ENCODE data around the gene ANAPC2. TPM values are rescaled to one million over a fixed set of nuclear protein-coding genes. Genes with fewer than 3 reads are reported as not detected.

Gene ANAPC2
- polyA plus RNA-seq, 2 of the 4 experiments (the other 2 are of a cell fraction): 17.5 to 40.7 TPM

DNA sequence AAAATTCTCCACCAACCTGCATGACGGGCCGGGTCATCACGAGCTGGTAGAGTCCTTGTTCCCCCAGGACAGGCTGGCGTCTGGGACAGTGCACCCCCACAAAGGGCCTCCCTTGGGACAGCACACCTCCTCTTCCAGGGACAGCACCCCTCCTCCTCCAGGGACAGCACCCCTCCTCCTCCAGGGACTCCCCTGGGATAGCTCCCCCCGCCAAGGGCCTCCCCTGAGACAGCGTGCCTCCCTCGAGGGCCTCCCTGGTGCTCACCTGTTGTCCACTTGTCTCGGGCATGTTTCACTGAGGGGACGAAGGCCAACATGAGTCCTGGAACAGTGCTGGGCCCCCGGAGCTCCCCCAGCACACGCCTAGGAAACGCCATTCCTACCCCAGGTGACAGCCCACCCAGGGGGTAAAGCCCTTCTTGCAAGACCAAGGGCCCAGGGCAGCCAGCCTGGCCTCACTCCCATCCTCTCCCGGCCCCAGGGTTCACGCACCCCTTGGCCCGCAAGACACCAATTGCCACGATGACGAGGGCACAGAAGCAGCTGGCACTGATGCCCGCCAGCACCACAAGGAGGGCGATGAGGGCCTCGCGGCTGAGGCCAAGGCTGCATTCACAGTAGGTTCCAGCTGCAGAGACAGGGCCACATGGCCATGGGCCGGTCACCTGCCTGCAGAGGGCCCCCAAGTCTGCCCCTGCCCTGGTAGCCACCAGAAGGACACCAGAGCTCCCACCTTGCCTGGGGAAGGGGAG lies 17.0 kb downstream of the ANAPC2 start:
- CTCF ChIA-PET: interaction anchor here (0.9 to 16.5 kb wide), 9 partner anchors 8 to 142 kb away, joined by 3 to 156 read pairs (median 6); partner anchors contain the start of genes ANAPC2, RNF224 and SSNA1
- H3K27ac ChIP-seq: no peak overlapping the region
- POLR2A ChIA-PET: interaction anchor here (1.3 kb wide), 1 partner anchor 17 kb away, joined by 3 read pairs; the partner anchor contains the start of genes ANAPC2 and SSNA1
- DNase-seq (ENCODE audit: low read depth in 1 of 2, low spot score in 1 of 2) (no peak), FAIRE-seq (no peak), ATAC-seq (no peak)
- no peak for TF ChIP-seq HDAC2 (IDR thresholded peaks at IDR 0.05)
- TF ChIP-seq JUNB (IDR thresholded peaks at IDR 0.05): no peak
- TF ChIP-seq, protein P1, sequence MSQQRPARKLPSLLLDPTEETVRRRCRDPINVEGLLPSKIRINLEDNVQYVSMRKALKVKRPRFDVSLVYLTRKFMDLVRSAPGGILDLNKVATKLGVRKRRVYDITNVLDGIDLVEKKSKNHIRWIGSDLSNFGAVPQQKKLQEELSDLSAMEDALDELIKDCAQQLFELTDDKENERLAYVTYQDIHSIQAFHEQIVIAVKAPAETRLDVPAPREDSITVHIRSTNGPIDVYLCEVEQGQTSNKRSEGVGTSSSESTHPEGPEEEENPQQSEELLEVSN (IDR thresholded peaks at IDR 0.05; ENCODE audit: borderline replicate concordance, low read depth): no peak
- TF ChIP-seq BCL3 (IDR thresholded peaks at IDR 0.05): no peak
- no peak for TF ChIP-seq MAZ (IDR thresholded peaks at IDR 0.05; ENCODE audit: borderline replicate concordance, low read depth, low read length)
- TF ChIP-seq, protein P2, sequence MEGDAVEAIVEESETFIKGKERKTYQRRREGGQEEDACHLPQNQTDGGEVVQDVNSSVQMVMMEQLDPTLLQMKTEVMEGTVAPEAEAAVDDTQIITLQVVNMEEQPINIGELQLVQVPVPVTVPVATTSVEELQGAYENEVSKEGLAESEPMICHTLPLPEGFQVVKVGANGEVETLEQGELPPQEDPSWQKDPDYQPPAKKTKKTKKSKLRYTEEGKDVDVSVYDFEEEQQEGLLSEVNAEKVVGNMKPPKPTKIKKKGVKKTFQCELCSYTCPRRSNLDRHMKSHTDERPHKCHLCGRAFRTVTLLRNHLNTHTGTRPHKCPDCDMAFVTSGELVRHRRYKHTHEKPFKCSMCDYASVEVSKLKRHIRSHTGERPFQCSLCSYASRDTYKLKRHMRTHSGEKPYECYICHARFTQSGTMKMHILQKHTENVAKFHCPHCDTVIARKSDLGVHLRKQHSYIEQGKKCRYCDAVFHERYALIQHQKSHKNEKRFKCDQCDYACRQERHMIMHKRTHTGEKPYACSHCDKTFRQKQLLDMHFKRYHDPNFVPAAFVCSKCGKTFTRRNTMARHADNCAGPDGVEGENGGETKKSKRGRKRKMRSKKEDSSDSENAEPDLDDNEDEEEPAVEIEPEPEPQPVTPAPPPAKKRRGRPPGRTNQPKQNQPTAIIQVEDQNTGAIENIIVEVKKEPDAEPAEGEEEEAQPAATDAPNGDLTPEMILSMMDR (IDR thresholded peaks at IDR 0.05): no peak
- no peak for TF ChIP-seq RARB (CRISPR knock-in tag; IDR thresholded peaks at IDR 0.05)
- no peak overlapping the region for H3K4me2 ChIP-seq
- H3K9me3 ChIP-seq: no peaks in the 10 kb centered on the region
- peaks cover 27% of the 10 kb centered on the region for H3K4me1 ChIP-seq
- no peak overlapping the region for H3K4me3 ChIP-seq
- WGBS (ENCODE audit: missing lambda C conversion rate): 84% methylated on average over 21 of the region's 22 CpGs

- 70% methylated on average over 12 of the region's 14 CpGs for WGBS (ENCODE audit: missing lambda C conversion rate)
- H3K4me1 ChIP-seq: peaks cover 27% of the 10 kb centered on the region
- no peaks in the 10 kb centered on the region for H3K9me3 ChIP-seq
- no peak for ATAC-seq
- POLR2A ChIA-PET: interaction anchor here (1.8 kb wide), 1 partner anchor 41 kb away, joined by 7 read pairs; no protein-coding TSS in a partner anchor
- no peak for DNase-seq (ENCODE audit: low read depth in 1 of 2, low spot score in 1 of 2)
- H3K4me3 ChIP-seq: no peak overlapping the region
- CTCF ChIA-PET: interaction anchor here (0.5 to 16.5 kb wide), 10 partner anchors 8 to 141 kb away, joined by 3 to 156 read pairs (median 6); partner anchors contain the start of genes ANAPC2, RNF224 and SSNA1
- FAIRE-seq: no peak
- TF ChIP-seq FOXS1 (CRISPR knock-in tag; IDR thresholded peaks at IDR 0.05) (no peak), PHF8 (IDR thresholded peaks at IDR 0.05; ENCODE audit: borderline replicate concordance, low read depth) (no peak), EHF (CRISPR knock-in tag; IDR thresholded peaks at IDR 0.05) (no peak), REST (IDR thresholded peaks at IDR 0.05) (no peak), JUN (IDR thresholded peaks at IDR 0.05) (no peak)
- H3K27ac ChIP-seq: no peak overlapping the region
- H3K4me2 ChIP-seq: no peak overlapping the region
These were observed 17.7 kb downstream of the ANAPC2 start for GRCh38 chr9:137170486-137171148.
